ENCODE results near the gene SLC16A5.

DNA sequence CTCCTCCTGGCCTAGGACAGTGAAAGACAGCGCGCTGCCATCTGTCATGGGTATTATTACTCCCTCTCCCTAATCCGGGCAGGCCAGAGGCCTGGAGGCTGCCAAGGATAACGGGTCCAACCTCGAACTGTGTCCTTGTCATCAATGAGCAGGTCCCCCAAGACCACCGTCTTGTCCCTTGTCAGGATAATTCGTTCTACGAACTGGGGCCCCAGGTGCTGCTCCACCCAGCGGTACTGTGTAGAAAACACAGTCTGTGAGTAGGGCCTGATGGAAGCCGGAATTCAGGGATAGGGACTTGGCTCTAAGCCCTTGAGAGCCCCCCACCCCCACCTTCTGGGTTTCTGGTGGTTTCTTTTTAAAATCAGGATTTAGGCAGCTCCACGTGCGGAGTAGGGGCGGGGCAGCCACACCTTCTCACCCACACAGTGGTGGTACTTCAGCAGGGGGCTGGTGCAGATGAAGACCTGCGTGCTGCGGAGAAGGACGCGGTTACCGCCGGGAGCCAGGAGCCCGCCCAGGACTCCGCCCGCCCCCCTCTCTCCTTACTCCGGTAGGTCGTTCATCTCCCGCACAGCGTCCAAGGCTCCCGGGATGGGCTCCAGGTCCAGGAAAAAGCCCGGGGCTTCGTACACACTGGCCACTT, 43.0 kb downstream of the SLC16A5 start:
- TF ChIP-seq POLR2AphosphoS5 (IDR thresholded peaks at IDR 0.05; ENCODE audit: low read depth, low read length): no peak
- TF ChIP-seq TAF1 (IDR thresholded peaks at IDR 0.05; ENCODE audit: borderline replicate concordance, insufficient read depth, low read length): no peak
